ENCODE measurements around the gene SLC16A6.
"Not testable (repeated sequence)": the region's sequence is repeated elsewhere in the genome, so short reads cannot be mapped to it uniquely, and the experiment has no call there.

SLC16A6 gene

GRCh38 chr17:68255151-68255550, 35.8 kb downstream of the SLC16A6 start:
- intact Hi-C loops (cut with DNase I): no loop called here
- no peak for DNase-seq

- intact Hi-C loops (cut with DNase I); DNase-seq: not testable (repeated sequence)
These were observed 37.5 kb downstream of the SLC16A6 start for GRCh38 chr17:68253426-68253825.

- DNase-seq: no peak
- intact Hi-C loops (cut with DNase I): loop anchor here (2.0 kb wide), 1 partner anchor 207 kb away; the partner anchor contains the start of gene WIPI1
These were observed 41.6 kb downstream of the SLC16A6 start for GRCh38 chr17:68249354-68249765.

- no peak for DNase-seq
- intact Hi-C loops (cut with DNase I): loop anchor here (2.0 kb wide), 1 partner anchor 208 kb away; the partner anchor contains the start of gene WIPI1
These were observed 42.0 kb downstream of the SLC16A6 start for GRCh38 chr17:68248891-68249290.

GRCh38 chr17:68248199-68248825, 42.6 kb downstream of the SLC16A6 start:
- peak in 5 of 10 donors; percentile 52 to 69 (median 52) for DNase-seq
- intact Hi-C loops (cut with DNase I): loop anchor here (2.0 kb wide), 1 partner anchor 208 kb away; the partner anchor contains the start of gene WIPI1

DNA sequence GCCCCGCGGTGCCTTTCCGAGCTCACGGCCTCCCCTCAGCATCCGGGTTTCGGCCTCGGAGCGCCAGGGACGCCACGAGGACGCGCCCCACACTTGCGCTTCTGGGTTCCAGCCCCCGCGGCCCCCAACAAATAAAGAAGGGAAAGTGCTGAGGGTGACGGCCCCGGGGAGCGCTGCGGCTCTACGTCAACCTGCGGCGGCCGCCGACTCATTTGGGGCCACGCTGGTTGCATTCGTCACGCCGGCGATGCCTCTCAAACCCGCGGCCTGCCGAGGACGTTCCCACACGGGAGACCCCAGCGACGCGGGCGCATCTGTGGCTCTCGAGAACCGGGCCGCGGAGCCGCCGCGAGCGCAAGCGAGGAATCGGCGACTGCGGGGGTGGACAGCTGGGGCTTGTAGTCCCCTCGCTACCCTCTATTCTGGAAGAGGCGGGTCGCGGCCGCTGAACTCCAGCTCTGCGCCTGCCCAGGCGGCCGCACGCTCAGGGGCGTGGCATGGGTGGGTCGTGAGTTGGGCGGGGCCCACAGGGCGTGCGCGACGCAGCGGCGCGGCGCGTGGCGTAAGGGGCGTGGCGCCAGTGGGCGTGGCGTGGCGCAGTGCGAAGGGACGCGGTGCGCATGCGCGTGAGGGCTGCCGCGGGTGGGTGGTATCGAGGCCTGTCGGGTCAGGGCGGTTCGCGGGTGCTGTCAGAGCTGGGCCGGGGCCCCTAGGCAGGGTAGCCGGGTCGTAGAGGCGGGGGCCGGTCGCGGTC, 43.3 kb downstream of the SLC16A6 start, which contains the start of gene AMZ2:
AMZ2 (plus strand) TSS at position 599 of the 754 bp plus-strand sequence. CDS start 2,145 bp downstream, outside the sequence.
- DNase-seq: peak; percentile 90 to 99 (median 94)
- intact Hi-C loops (cut with DNase I): loop anchor here (1.0 to 2.0 kb wide), 2 partner anchors 42 to 209 kb away; partner anchors contain the start of gene WIPI1

DNA sequence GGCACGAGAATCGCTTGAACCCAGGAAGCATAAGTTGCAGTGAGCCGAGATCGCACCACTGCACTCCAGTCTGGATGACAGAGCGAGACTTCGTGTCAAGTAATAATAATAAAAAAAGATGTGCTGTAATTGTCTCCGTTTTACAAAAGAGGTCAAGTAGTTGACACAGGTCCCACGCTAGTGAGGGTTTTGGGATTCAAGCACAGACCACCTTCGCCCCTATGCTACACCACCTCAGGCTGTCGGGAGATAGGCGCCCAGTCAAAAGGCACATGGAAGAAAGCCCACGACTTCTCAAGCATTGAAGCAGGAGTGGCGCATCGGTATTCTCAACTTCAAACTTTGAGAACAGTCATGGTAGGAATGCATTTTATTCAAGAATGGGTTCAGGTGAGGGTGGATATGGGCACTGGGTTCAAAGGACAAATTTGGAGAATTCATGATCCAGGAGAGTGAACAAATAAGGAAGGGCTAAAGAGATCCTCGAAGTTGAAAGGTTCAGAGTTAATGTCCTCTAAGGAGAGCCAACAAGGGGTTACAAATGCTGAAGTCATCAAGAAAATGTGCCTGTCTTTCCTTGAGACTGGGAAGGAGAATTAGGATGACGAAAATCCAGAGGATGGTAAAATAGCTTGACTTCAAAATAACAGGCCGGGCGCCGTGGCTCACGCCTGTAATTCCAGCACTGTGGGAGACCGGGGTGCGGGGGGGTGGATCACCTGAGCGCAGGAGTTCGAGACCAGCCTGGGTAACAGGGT, 44.5 kb downstream of the SLC16A6 start:
- intact Hi-C loops (cut with DNase I): loop anchor here (1.0 kb wide), 1 partner anchor 41 kb away; no protein-coding TSS in a partner anchor
- peak in 1 of 10 donors; percentile 83 for DNase-seq

- DNase-seq: no peak
- intact Hi-C loops (cut with DNase I): no loop called here
These were observed 51.1 kb downstream of the SLC16A6 start for GRCh38 chr17:68239632-68240366.

DNA sequence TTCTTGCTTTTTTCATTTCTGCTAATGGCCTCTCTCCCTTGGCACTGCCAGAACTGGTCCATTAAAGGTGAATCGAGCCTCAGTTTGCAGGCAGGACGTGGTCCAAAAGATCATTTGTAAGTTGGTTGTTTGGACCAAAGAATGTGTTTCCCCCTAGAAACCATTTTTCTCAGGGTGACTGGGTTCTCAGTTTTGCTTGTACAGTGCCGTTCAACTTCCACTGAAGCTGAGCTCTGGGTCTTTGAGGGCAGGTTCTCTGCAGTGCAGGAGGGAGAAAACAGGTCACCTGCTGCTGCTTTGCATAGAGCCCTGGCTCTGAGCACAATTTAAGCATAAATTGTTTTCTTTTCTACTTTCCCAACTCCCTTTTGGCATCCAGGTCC, 52.1 kb downstream of the SLC16A6 start:
- DNase-seq: peak in 2 of 10 donors; percentile 47 to 63
- intact Hi-C loops (cut with DNase I): no loop called here

GRCh38 chr17:68238164-68238870, 52.6 kb downstream of the SLC16A6 start:
- no peak for DNase-seq
- intact Hi-C loops (cut with DNase I): no loop called here

GRCh38 chr17:68237369-68238163, 53.4 kb downstream of the SLC16A6 start:
- DNase-seq: peak in 1 of 10 donors; percentile 45
- intact Hi-C loops (cut with DNase I): not testable (repeated sequence)

DNA sequence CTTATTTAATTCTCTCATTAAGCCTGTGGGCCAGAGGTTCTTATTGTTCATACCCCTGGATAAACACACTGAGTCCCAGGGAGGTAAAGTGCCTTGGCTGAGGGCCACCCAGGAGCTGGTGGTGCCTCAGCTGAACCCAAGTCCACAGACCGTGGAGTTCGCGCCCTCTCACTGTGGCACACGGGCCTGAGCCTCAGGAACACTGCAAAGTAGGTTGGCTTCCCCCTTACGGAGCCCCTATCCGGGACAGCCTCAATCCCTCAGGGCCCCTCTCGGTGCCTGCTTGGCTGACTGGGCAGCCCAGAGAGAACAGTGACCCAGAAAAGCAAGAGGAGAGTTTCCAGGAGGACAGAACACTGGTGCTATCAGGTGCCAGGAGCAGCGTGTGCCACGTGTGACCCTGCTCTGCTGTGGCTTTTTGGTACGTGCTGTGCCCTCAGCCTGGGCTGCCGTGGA, 55.6 kb downstream of the SLC16A6 start:
- intact Hi-C loops (cut with DNase I): not testable (repeated sequence)
- peak in 8 of 10 donors; percentile 36 to 88 (median 52) for DNase-seq

DNA sequence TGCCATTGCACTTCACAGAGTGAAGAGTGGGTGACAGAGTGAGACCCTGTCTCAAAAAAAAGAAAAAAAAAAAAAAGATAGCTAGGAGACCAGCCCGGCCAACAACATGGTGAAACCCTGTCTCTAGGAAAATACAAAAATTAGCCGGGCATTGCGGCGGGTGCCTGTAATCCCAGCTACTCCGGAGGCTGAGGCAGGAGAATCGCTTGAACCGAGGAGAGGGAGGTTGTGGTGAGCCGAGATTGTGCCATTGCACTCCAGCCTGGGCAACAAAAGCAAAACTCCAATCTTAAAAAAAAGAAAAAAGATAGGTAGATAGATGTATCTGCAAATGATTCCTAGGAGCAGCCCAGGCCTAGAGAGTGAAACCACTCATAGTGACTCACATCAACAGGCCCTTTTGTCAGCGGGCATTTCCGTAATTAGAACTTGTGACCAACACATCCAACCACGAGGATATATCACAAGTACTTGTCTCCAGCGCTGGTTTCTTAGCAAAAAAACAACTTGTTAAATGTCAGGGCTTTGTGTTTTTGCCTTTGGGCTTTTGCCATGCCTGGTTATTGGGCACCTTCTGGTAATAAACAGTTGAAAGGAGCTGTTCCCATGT, 56.1 kb downstream of the SLC16A6 start:
- intact Hi-C loops (cut with DNase I): not testable (repeated sequence)
- DNase-seq: peak in 1 of 10 donors; percentile 17

DNA sequence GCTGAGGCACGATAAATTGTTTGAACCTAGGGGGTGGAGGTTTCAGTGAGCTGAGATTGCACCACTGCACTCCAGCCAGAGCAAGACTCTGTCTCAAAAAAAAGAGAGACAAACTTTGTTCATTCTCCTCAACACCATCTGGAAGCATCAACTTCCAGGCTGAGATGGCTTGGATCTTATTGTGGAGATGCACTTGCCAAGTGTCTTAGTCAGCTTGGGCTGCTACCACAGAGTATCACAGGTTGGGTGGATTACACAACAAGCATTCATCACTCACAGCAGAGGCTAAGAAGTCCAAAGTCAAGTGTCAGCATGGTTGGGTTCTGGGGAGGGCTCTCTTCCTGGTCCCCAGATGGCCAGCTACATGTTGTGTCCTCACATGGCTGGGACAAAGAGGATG, 58.2 kb downstream of the SLC16A6 start:
- DNase-seq; intact Hi-C loops (cut with DNase I): not testable (repeated sequence)

- intact Hi-C loops (cut with DNase I): no loop called here
- no peak for DNase-seq
These were observed 59.4 kb downstream of the SLC16A6 start for GRCh38 chr17:68231541-68231940.

DNA sequence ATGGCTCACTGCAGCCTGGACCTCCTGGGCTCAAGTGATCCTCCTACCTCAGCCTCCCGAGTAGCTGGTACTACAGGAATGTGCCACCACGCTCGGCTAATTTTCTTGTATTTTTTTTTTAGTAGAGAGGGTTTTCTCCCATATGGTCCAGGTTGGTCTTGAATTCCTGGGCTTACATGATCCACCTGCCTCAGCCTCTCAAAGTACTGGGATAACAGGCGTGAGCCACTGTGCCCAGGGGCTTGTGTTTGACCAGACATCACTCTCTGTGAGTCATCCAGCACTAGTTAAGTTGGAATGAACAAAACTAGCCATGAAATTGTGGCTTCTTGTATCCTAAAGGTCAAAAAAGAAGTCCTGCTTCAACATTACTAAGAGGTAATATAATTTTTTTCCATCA, 59.8 kb downstream of the SLC16A6 start:
- intact Hi-C loops (cut with DNase I): not testable (repeated sequence)

GRCh38 chr17:68229619-68230018, 61.3 kb downstream of the SLC16A6 start:
- intact Hi-C loops (cut with DNase I): no loop called here
- peak in 1 of 10 donors; percentile 80 for DNase-seq

More for the DNA sequence above, 59.8 kb downstream of the SLC16A6 start:
- not testable (repeated sequence) for DNase-seq
